ENCODE data around the gene KRT33A.

The KRT33A gene

DNA sequence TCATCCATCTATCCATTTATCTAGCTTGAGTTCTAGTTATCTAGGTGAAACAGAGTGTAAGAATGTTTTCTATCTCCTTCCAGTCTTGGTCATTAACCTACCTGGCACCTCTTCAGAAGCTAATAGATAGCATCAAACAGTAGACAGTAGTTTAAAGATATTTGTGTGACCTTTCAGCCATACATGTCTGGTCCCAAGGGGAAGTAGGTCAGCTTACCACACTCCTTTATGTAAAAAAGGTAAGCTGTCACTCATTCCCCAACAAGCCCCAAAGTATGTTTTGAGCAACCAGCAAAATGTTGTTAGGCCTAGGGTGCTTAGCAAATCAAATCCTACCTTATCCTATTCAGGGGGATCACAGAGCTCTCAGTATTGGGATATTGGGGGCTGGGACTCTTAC, 15.4 kb upstream of the KRT33A start:
- TF ChIP-seq, protein P1, sequence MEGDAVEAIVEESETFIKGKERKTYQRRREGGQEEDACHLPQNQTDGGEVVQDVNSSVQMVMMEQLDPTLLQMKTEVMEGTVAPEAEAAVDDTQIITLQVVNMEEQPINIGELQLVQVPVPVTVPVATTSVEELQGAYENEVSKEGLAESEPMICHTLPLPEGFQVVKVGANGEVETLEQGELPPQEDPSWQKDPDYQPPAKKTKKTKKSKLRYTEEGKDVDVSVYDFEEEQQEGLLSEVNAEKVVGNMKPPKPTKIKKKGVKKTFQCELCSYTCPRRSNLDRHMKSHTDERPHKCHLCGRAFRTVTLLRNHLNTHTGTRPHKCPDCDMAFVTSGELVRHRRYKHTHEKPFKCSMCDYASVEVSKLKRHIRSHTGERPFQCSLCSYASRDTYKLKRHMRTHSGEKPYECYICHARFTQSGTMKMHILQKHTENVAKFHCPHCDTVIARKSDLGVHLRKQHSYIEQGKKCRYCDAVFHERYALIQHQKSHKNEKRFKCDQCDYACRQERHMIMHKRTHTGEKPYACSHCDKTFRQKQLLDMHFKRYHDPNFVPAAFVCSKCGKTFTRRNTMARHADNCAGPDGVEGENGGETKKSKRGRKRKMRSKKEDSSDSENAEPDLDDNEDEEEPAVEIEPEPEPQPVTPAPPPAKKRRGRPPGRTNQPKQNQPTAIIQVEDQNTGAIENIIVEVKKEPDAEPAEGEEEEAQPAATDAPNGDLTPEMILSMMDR (IDR thresholded peaks at IDR 0.05; ENCODE audit: low read depth, low read length, missing control alignments): no peak
- H3K4me3 ChIP-seq (ENCODE audit: low read depth, low read length): no peak overlapping the region
- in situ Hi-C loops (cut with HindIII; ENCODE audit: low sequenced_read_pairs): no loop called here
- DNase-seq (ENCODE audit: low read depth): no peak

DNA sequence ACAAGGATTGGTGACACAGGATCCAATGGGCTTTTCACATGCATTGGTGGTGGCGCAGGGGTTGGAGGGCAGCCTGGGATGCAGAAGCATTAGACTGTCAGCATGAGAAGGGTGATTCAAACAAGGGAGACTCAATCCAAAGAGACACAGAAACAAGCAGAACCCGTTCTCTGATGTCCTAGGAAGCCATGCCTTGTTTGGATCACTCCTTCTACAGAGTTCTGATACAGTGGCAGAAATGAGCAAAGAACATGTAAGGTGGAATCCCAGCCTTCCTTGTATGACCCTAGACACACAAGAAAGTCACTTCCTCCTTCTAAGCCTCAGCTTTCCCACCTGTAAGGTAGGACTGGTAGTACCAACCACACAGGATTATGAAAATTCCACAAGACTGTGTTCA, 13.3 kb upstream of the KRT33A start:
- TF ChIP-seq, protein P1 (IDR thresholded peaks at IDR 0.05; ENCODE audit: low read depth, low read length, missing control alignments): no peak
- in situ Hi-C loops (cut with HindIII; ENCODE audit: low sequenced_read_pairs): no loop called here
- H3K4me3 ChIP-seq (ENCODE audit: low read depth, low read length): no peak overlapping the region
- no peak for DNase-seq (ENCODE audit: low read depth)

DNA sequence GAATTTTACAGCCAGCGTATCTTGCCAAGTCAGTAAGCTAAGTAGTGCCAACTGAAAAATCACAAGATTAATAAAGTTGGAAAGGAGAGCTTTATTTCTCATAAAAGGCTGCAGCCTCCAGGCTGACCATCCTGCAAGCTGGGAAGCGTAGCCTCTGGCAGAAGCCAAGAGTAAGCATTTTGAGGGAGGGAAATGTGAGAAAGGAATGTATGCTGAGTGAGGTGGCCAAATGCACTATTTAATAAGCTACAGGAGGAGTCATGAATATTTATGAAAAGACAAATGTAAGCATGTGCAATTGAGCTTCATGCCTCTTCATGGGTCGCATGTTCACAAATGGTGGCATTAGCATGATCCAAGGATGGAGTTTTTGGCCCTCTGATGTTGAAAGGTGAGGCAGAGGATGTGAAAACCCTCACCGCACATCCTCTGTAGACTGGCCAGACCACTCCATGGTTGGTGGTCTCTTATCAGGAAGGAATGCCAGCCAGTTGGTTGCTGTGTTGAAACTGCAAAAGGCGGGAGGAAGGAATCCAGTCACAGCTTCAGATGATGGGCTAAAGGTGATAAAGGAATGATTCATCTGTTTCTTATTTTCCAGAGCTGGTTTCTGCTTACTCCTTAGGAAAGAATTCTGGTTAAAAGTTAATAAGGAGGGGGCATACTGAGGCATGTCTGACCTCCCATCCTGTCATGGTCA, 9.8 kb upstream of the KRT33A start:
- in situ Hi-C loops (cut with HindIII; ENCODE audit: low sequenced_read_pairs): no loop called here
- no peak for DNase-seq (ENCODE audit: low read depth)
- TF ChIP-seq, protein P1 (IDR thresholded peaks at IDR 0.05; ENCODE audit: low read depth, low read length, missing control alignments): no peak
- no peak overlapping the region for H3K4me3 ChIP-seq (ENCODE audit: low read depth, low read length)

DNA sequence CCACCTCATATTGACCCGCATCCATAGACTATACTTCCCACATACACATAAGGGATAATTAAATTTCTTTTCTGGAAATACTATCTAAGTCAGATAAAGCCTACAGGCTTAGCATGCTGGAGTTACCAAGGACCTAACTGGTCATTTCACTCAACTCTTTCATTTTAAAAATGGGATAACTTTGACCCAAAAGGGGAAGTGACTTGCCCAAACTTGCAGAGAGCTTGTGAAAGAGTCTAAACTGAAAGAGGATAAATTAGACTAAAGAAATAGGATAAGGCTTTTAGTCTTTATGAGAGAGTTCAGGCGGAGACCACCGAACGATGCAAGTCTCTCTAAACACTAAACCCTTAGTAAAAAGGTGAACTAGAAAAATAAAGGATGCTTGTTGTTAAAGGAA, 3.9 kb upstream of the KRT33A start:
- DNase-seq (ENCODE audit: low read depth): no peak
- TF ChIP-seq, protein P1 (IDR thresholded peaks at IDR 0.05; ENCODE audit: low read depth, low read length, missing control alignments): no peak
- no peak overlapping the region for H3K4me3 ChIP-seq (ENCODE audit: low read depth, low read length)
- in situ Hi-C loops (cut with HindIII; ENCODE audit: low sequenced_read_pairs): no loop called here

DNA sequence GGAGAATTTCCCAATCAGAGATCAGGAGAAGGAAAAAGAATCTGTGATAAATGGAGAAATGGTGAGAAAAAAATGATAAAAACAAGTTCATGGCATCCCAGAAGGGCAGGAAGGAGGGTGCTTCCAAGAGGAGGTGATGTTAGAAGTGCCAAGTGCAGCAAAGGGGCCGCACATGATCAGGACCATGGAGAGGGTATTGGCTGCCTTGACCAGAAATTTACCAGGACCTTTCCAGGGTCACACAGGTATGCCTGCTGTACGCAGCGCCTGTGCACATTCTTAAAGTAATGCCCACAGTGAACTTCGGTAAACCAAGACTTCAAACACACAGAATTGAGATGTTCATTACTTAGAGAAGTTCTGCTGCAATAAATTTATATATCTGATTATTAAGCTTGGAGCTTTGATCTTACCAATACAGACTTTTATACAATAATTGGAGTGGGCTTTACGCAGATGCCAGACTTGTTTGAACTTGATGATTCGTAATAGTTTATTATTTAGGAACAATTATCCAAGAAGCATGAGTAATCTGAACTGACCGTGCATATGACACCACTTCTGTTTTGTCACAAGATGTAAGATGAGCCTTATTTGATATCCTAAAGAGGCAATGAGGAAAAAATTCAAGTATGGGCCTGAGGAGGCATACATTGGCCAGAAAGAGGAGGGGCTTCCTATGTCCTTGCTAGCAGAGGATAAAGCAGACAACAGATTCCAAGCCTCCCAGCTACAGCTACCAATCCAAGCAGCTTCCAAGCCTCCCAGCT, 2.2 kb upstream of the KRT33A start:
- in situ Hi-C loops (cut with HindIII; ENCODE audit: low sequenced_read_pairs): no loop called here
- TF ChIP-seq, protein P1 (IDR thresholded peaks at IDR 0.05; ENCODE audit: low read depth, low read length, missing control alignments): no peak
- DNase-seq (ENCODE audit: low read depth): no peak
- no peak overlapping the region for H3K4me3 ChIP-seq (ENCODE audit: low read depth, low read length)

DNA sequence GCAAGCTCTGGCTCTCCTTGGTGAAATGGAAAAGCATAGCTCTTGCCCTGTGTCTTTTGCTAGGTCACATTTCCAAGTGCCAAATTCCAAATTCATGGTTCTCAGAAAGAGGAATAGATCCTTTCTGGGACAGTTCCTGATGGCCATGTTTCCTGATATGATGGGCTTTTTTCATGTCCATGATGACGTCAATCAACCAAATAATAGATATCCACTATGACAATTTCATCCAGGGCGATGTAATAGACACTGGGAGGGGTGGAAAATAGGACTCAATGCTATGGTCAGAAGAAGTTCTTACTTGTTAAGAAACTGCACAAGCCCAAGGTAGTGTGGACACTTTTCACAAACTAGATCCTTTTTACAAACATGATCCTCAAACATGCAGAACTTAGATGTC, 549 bp upstream of the KRT33A start:
- TF ChIP-seq, protein P1 (IDR thresholded peaks at IDR 0.05; ENCODE audit: low read depth, low read length, missing control alignments): no peak
- H3K4me3 ChIP-seq (ENCODE audit: low read depth, low read length): no peak overlapping the region
- in situ Hi-C loops (cut with HindIII; ENCODE audit: low sequenced_read_pairs): no loop called here
- DNase-seq (ENCODE audit: low read depth): no peak

Measured in astrocyte of the cerebellum (primary cell).